Transverse colon (tissue), 4 donors: ENCODE measurements around the gene ZDHHC3.

ENCODE experiments used
- EP300 ChIP-seq: sonication (generic); formaldehyde crosslinking; IDR thresholded peaks from one replicate; pipeline ENCODE4 v1.6.1; 2017; ENCODE audit warnings: antibody characterized with exemption, low read depth
- POLR2A ChIP-seq: fragments of 450-650 bp; IDR thresholded peaks from one replicate; pipeline ENCODE4 v1.6.1; 2016; ENCODE audit warnings: antibody characterized with exemption, mild to moderate bottlenecking, moderate library complexity
- POLR2AphosphoS5 ChIP-seq, 3 donors: sonication (generic); formaldehyde crosslinking; IDR thresholded peaks; one replicate each; pipeline ENCODE4 v1.6.1; 2016; ENCODE audit warnings: antibody characterized with exemption in 3 of 3
- TF ChIP-seq, protein P1 (sequence below), 5 experiments: fragments of 200-600 bp in 3 of 5; fragments of 450-650 bp in 2 of 5; sonication (generic) in 3 of 5; IDR thresholded peaks; 1 replicate in 2 of 5; 2 replicates in 3 of 5; pipeline ENCODE4 v1.5.1; 2016 to 2017; ENCODE audit warnings: antibody characterized with exemption in 5 of 5, inconsistent platforms in 3 of 5, mild to moderate bottlenecking in 2 of 5, moderate library complexity in 1 of 5

DNA sequence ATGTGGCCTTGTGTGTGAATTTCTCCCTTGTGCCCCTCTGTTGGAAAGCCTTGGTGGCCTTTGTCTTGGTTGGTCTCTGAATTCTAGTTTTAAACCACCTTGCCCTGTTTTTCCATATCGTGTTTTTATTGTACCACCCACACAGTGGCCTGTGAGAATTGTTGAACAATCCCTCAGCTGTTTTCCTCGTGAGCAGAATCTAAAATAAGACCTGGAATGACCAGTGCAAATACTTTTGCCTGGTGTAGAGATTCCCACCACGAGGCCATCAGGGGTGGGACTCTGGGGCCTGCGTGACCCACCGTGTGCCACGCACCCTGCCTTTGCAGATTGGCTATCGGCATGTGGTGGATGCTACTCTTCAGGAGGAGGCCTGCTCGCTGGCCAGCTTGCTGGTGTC, 31.1 kb upstream of the ZDHHC3 start:
- no peak for TF ChIP-seq POLR2A
- TF ChIP-seq, protein P1, sequence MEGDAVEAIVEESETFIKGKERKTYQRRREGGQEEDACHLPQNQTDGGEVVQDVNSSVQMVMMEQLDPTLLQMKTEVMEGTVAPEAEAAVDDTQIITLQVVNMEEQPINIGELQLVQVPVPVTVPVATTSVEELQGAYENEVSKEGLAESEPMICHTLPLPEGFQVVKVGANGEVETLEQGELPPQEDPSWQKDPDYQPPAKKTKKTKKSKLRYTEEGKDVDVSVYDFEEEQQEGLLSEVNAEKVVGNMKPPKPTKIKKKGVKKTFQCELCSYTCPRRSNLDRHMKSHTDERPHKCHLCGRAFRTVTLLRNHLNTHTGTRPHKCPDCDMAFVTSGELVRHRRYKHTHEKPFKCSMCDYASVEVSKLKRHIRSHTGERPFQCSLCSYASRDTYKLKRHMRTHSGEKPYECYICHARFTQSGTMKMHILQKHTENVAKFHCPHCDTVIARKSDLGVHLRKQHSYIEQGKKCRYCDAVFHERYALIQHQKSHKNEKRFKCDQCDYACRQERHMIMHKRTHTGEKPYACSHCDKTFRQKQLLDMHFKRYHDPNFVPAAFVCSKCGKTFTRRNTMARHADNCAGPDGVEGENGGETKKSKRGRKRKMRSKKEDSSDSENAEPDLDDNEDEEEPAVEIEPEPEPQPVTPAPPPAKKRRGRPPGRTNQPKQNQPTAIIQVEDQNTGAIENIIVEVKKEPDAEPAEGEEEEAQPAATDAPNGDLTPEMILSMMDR (IDR thresholded peaks at IDR 0.05), result no peak
- TF ChIP-seq EP300, result no peak
- TF ChIP-seq POLR2AphosphoS5 (IDR thresholded peaks at IDR 0.05), result no peak
